Measurements from ENCODE around the gene CCNB2.
A peak's percentile ranks its signal among the peaks of the same experiment; 100 is the strongest.

CCNB2 gene

DNA sequence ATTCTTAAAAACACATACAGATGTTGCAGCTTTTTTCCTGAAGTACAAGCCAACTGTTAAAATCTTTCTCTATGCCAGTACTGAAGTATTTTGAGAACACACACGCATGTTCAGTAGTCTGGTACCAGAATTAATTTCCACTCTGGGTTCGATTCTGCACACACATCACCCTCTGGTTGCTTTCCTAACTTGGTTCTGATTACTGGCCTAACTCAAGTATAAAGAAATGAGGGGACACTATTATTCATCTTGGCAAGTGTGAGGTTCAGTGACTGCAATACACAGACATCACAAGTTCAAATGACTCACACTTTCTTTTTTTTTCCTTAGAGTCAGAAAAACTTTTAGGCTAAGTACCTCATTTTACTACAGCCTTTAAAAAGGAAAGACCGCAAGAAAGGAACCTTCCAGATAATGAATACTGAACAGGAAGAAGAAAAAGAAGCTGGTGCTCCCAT, 64.3 kb downstream of the CCNB2 start:
- DNase-seq = no peak

DNA sequence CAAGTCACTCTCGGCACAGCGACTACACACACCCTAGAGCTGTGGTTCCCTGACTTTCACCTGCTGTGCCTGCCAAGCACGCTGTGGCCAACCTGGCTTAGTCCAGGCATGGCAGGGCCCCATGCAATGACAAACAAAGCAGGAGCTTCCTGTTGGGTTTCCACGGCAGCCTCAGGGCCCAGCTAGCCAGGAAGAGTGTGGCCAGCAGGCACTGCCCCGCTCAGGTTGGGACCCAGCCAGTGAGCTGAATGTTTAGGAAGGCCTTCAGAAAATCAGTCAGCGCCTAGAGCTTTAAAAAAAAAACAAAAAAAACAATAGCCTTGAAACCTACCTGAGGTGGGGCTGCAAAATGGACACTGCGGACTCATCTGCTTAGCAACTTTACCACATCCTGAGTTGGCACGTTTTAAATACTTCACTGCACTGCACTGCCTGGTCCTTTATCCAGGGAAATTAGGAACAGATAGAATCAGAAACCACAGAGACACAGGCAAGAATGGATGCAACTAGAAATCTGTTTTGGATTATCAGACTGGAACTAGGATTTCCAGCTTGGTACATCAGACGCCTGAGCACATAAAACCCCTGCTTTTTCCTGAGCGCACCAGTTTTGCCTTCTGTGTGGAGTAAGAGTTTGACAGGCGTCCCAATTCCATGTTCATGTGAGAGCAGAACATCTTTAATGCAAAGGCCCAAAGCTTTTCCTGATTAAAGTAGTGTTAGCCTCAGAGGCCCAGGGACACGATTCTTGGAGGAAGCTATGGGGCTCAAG, 65.5 kb downstream of the CCNB2 start:
- DNase-seq = peak; percentile 39

DNA sequence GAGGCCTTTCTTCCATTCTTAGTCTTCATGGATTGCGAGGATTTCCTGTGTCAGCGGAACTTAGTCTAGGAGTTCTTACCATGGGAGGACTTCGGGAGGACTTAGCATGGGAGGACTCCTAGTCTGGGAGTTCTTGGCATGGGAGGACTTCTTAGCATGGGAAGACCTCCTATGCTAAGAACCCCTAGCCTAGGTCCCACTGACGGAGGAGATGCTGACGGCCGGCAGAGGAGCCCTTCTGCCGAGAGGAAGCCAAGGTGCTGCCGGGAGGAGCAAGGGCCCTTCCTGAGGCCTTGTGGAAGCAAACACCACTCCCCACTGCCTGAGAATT, 66.1 kb downstream of the CCNB2 start:
- DNase-seq = no peak

DNA sequence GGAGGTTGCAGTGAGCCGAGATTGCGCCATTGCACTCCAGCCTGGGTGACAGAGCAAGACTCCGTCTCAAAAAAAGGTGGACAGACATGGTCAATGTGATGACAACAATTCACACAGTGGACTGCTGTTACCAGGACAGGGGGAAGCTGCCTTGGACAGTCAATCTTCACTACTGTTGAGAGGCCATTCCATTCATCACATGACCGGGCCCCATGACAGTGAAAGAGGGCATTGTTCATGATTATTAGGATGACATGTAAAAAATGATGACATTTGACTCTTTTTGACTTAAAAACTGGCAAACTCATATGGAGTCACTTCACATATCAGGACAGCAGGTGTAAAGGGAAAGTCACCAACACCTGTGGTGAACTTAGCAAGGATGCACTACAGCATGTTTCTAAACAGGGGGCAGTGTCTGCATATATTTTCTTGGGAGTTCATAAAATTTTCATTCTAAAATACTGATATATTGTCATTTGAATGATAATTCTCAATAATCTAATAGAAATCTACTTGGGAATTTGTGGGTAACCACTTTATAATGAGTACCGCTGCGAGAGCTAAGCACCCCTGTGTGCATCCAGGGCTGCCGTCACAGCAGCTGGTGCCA, 67.4 kb downstream of the CCNB2 start:
- no peak for DNase-seq

DNA sequence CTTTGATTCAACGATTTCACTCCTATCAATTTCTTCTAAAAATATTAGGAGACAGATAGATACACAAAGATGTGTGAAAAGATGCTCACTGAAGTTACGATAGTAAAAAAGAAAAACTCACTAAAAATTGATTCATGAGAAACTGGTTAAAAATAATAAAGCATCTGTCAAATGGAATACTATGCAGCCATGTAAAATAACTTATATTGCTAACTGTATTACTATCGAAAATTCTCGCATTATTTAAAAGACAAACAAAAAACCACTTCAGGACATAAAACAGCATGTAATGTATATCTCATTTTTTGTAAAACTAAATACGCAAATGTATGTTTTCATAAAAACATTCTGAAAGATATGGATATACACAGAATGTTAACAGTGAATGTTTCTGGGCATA, 68.2 kb downstream of the CCNB2 start:
- DNase-seq = no peak

DNA sequence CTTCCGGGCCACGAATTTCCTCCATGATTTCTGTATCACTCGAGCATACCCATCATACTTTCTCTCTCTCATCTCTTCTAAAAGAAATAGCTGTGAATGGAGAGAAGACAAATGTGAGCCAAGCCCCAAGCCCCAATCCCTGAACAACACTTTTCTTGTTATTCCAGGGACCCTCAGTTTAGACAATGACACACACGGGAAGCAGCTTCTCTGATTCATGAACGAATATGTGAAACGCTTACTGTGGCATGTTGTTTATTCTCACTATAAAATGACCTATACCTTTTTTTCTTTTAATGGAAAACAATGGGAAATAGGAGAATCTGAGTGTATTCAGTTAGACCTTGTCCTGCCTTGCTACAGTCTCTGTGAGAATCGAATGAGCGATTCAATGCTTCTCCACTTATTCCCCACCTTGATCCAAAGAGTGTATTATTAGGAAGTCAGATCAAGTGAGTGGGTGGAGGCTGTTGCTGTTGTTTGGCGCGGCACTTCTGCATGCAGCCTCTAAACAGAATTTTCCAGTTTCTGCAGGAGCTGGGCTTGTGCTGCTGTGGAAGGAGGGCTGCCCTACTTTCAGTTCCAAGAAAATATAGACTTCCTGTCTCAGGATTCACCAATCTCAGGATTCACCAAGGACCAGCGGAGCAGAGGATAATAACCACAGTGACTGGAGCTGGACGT, 69.3 kb downstream of the CCNB2 start:
- no peak for DNase-seq
